NT2/D1 (cell line): ENCODE data around the gene FGFBP3.

Source experiments
- DNase-seq: peaks from one replicate; pipeline ENCODE4 v3.0.0-alpha.2; 2011; ENCODE audit warnings: low read depth, low spot score
- H3K27me3 ChIP-seq: 2 replicates; pipeline ENCODE4 v1.6.0; 2011; ENCODE audit warnings: mild to moderate bottlenecking; ENCODE audit not compliant: insufficient read length, insufficient read depth
- H3K36me3 ChIP-seq: 2 replicates; pipeline ENCODE4 v1.6.1; 2011; ENCODE audit warnings: mild to moderate bottlenecking, low read length, mixed read lengths; ENCODE audit not compliant: insufficient read depth, insufficient read length
- H3K4me1 ChIP-seq: 2 replicates; pipeline ENCODE4 v1.5.1; 2011; ENCODE audit not compliant: insufficient read depth, insufficient read length
- H3K4me3 ChIP-seq: 2 replicates; pipeline ENCODE4 v1.5.1; 2011; ENCODE audit warnings: low read depth; ENCODE audit not compliant: insufficient read length
- H3K9ac ChIP-seq: 2 replicates; pipeline ENCODE4 v1.6.0; 2011; ENCODE audit warnings: low read depth; ENCODE audit not compliant: insufficient read length
- H3K9me3 ChIP-seq: 2 replicates; pipeline ENCODE4 v1.5.1; 2011; ENCODE audit warnings: mild to moderate bottlenecking, low read length; ENCODE audit not compliant: insufficient read depth
- SUZ12 ChIP-seq: IDR thresholded peaks from 2 replicates; pipeline ENCODE4 v1.6.1; 2011; ENCODE audit not compliant: insufficient read length, insufficient read depth; ENCODE audit errors: extremely low read depth
- YY1 ChIP-seq: IDR thresholded peaks from 2 replicates; pipeline ENCODE4 v1.6.1; 2011; ENCODE audit not compliant: insufficient read length, insufficient read depth
- ZNF274 ChIP-seq: IDR thresholded peaks from 2 replicates; pipeline ENCODE4 v1.6.1; 2011; ENCODE audit warnings: mild to moderate bottlenecking, low read depth, low read length

FGFBP3 gene

GRCh38 chr10:91884536-91884935 lies 24.8 kb downstream of the FGFBP3 start:
- no peak overlapping the region for H3K9ac ChIP-seq
- no peaks in the 10 kb centered on the region for H3K36me3 ChIP-seq
- no peaks in the 10 kb centered on the region for H3K27me3 ChIP-seq
- DNase-seq: no peak
- H3K4me3 ChIP-seq: no peak overlapping the region
- no peak for TF ChIP-seq YY1
- no peak for TF ChIP-seq ZNF274
- TF ChIP-seq SUZ12: no peak
- H3K4me1 ChIP-seq: peaks cover 6% of the 10 kb centered on the region
- peaks cover 12% of the 10 kb centered on the region; the same call in 1 of the 2 replicates for H3K9me3 ChIP-seq

- Histone ChIP-seq H3K9ac (peak overlapping the region; percentile 80), H3K4me1 (peaks cover 6% of the 10 kb centered on the region), H3K36me3 (no peaks in the 10 kb centered on the region), H3K4me3 (peak overlapping the region; percentile 33), H3K27me3 (no peaks in the 10 kb centered on the region), H3K9me3 (peaks cover 12% of the 10 kb centered on the region; the same call in 1 of the 2 replicates)
- no peak for DNase-seq
- no peak for TF ChIP-seq YY1
- TF ChIP-seq ZNF274: no peak
Observed at GRCh38 chr10:91883549-91884444, 25.5 kb downstream of the FGFBP3 start.

GRCh38 chr10:91880310-91880709 lies 29.0 kb downstream of the FGFBP3 start:
- no peak overlapping the region for H3K4me3 ChIP-seq
- H3K27me3 ChIP-seq: no peaks in the 10 kb centered on the region
- H3K9ac ChIP-seq: no peak overlapping the region
- TF ChIP-seq YY1 (no peak), ZNF274 (no peak), SUZ12 (no peak)
- H3K9me3 ChIP-seq: peaks cover 12% of the 10 kb centered on the region; the same call in 1 of the 2 replicates
- peaks cover 5% of the 10 kb centered on the region for H3K4me1 ChIP-seq
- DNase-seq: no peak
- no peaks in the 10 kb centered on the region for H3K36me3 ChIP-seq

- H3K9me3 ChIP-seq: peaks cover 12% of the 10 kb centered on the region; the same call in 1 of the 2 replicates
- peak overlapping the region; percentile 50 for H3K9ac ChIP-seq
- H3K4me1 ChIP-seq: no peaks in the 10 kb centered on the region
- TF ChIP-seq ZNF274 (no peak), SUZ12 (no peak), YY1 (no peak)
- H3K36me3 ChIP-seq: no peaks in the 10 kb centered on the region
- no peak for DNase-seq
- no peak overlapping the region for H3K4me3 ChIP-seq
- H3K27me3 ChIP-seq: no peaks in the 10 kb centered on the region
Observed at GRCh38 chr10:91879515-91880170, 29.6 kb downstream of the FGFBP3 start.

GRCh38 chr10:91875779-91876178 lies 33.5 kb downstream of the FGFBP3 start:
- TF ChIP-seq ZNF274 (no peak), SUZ12 (no peak), YY1 (no peak)
- Histone ChIP-seq H3K27me3 (no peaks in the 10 kb centered on the region), H3K4me3 (no peak overlapping the region), H3K36me3 (no peaks in the 10 kb centered on the region), H3K4me1 (no peaks in the 10 kb centered on the region), H3K9ac (no peak overlapping the region), H3K9me3 (0 out of 2 replicates have a peak, but pooled peaks cover 1% of the 10 kb centered on the region)
- DNase-seq: no peak

- Histone ChIP-seq H3K36me3 (no peaks in the 10 kb centered on the region), H3K4me3 (no peak overlapping the region), H3K9ac (no peak overlapping the region), H3K4me1 (no peaks in the 10 kb centered on the region), H3K27me3 (no peaks in the 10 kb centered on the region), H3K9me3 (no peaks in the 10 kb centered on the region)
- no peak for DNase-seq
- TF ChIP-seq SUZ12: no peak
- no peak for TF ChIP-seq ZNF274
- no peak for TF ChIP-seq YY1
Observed at GRCh38 chr10:91875156-91875555, 34.1 kb downstream of the FGFBP3 start.

- peaks cover 36% of the 10 kb centered on the region for H3K36me3 ChIP-seq
- no peaks in the 10 kb centered on the region for H3K27me3 ChIP-seq
- H3K4me3 ChIP-seq: no peak overlapping the region
- H3K4me1 ChIP-seq: no peaks in the 10 kb centered on the region
- H3K9me3 ChIP-seq: no peaks in the 10 kb centered on the region
- no peak for DNase-seq
- TF ChIP-seq ZNF274 (no peak), SUZ12 (no peak)
- H3K9ac ChIP-seq: no peak overlapping the region
Observed at GRCh38 chr10:91865562-91866081, 43.7 kb downstream of the FGFBP3 start.
